Type B pancreatic cell (in vitro differentiated cells): ENCODE results near the gene COL23A1. TPM values are rescaled to one million over a fixed set of nuclear protein-coding genes. Genes with fewer than 3 reads are reported as not detected.

ENCODE experiments used
- DNase-seq: peaks from one replicate; pipeline ENCODE4 v3.0.0; 2021; ENCODE audit warnings: mixed read lengths; ENCODE audit not compliant: unreplicated experiment; ENCODE audit errors: extremely low spot score
- H3K27ac Mint-ChIP-seq: 2 replicates; pipeline ENCODE4 v1.8.0; 2021; ENCODE audit warnings: mild to moderate bottlenecking, mixed read lengths
- H3K27me3 Mint-ChIP-seq: 2 replicates; pipeline ENCODE4 v1.8.0; 2021; ENCODE audit warnings: mixed read lengths
- H3K36me3 Mint-ChIP-seq: 2 replicates; pipeline ENCODE4 v1.8.0; 2021; ENCODE audit warnings: mixed read lengths
- H3K4me1 Mint-ChIP-seq: one replicate; pipeline ENCODE4 v1.8.0; 2021; ENCODE audit warnings: mixed read lengths; ENCODE audit not compliant: unreplicated experiment
- H3K4me3 Mint-ChIP-seq: 2 replicates; pipeline ENCODE4 v1.8.0; 2021; ENCODE audit warnings: mild to moderate bottlenecking, mixed read lengths
- H3K9me3 Mint-ChIP-seq: 2 replicates; pipeline ENCODE4 v1.8.0; 2021; ENCODE audit warnings: mixed read lengths
- total RNA-seq: library from RNA; stranded (reverse); gene quantifications from 2 replicates; pipeline ENCODE4 v1.2.1, GENCODE V29; 2021; ENCODE audit warnings: low replicate concordance
- TF ChIP-seq, protein P1 (sequence below): fragments of 200-600 bp; sonication (generic); conservative IDR thresholded peaks from 2 replicates; pipeline ENCODE4 v1.5.0; 2021; ENCODE audit warnings: antibody characterized with exemption, mild to moderate bottlenecking

The COL23A1 gene
- total RNA-seq, 1 donor from 2014 or later, result 15.5 TPM

DNA sequence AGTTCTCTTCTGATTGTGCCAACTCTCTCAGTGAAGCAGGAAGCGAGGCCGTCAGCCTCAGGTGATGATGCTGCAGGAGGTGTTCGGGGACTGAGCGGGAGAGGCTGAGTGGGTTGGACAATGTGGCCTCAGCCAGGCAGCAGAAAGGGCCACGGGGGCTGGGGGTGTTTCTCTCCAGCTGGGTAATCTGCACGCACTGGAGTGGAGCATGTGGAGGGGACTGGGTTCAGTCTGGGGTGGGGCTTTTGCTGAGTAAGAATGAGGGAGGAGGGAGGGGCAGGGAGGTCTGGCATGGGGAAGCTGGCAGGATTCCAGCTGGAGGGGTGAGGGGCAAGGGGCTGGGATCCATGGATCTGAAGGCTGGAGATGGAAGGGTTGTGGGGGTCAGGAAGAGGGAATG, 296.8 kb downstream of the COL23A1 start:
- Mint-ChIP-seq H3K27ac (peak overlapping the region; percentile 19), H3K9me3 (peaks cover 9% of the 10 kb centered on the region), H3K27me3 (peaks cover 24% of the 10 kb centered on the region), H3K36me3 (peaks cover 6% of the 10 kb centered on the region), H3K4me3 (no peak overlapping the region), H3K4me1 (peaks cover 37% of the 10 kb centered on the region)
- DNase-seq, result no peak
- TF ChIP-seq, protein P1, sequence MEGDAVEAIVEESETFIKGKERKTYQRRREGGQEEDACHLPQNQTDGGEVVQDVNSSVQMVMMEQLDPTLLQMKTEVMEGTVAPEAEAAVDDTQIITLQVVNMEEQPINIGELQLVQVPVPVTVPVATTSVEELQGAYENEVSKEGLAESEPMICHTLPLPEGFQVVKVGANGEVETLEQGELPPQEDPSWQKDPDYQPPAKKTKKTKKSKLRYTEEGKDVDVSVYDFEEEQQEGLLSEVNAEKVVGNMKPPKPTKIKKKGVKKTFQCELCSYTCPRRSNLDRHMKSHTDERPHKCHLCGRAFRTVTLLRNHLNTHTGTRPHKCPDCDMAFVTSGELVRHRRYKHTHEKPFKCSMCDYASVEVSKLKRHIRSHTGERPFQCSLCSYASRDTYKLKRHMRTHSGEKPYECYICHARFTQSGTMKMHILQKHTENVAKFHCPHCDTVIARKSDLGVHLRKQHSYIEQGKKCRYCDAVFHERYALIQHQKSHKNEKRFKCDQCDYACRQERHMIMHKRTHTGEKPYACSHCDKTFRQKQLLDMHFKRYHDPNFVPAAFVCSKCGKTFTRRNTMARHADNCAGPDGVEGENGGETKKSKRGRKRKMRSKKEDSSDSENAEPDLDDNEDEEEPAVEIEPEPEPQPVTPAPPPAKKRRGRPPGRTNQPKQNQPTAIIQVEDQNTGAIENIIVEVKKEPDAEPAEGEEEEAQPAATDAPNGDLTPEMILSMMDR, result no peak

DNA sequence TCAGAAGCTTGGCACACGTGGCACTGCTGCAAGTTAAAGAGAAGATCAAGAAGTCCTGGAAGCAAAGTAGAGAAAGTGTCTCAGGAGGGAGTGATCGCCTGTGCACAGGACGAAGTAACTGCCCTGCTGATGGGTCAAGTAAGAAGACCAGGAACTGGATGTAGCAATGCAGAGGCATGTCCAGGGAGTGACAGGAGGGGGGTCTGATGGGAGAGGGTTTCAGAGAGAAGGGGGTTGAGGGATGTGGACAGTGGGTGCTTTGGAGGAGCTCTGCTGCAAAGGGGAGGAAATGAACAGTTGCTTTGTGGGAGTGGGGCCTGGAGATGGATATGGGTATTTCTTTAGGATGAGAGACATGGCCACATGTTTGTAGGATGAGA, 297.4 kb downstream of the COL23A1 start:
- peaks cover 9% of the 10 kb centered on the region for H3K9me3 Mint-ChIP-seq
- peaks cover 42% of the 10 kb centered on the region for H3K4me1 Mint-ChIP-seq

DNA sequence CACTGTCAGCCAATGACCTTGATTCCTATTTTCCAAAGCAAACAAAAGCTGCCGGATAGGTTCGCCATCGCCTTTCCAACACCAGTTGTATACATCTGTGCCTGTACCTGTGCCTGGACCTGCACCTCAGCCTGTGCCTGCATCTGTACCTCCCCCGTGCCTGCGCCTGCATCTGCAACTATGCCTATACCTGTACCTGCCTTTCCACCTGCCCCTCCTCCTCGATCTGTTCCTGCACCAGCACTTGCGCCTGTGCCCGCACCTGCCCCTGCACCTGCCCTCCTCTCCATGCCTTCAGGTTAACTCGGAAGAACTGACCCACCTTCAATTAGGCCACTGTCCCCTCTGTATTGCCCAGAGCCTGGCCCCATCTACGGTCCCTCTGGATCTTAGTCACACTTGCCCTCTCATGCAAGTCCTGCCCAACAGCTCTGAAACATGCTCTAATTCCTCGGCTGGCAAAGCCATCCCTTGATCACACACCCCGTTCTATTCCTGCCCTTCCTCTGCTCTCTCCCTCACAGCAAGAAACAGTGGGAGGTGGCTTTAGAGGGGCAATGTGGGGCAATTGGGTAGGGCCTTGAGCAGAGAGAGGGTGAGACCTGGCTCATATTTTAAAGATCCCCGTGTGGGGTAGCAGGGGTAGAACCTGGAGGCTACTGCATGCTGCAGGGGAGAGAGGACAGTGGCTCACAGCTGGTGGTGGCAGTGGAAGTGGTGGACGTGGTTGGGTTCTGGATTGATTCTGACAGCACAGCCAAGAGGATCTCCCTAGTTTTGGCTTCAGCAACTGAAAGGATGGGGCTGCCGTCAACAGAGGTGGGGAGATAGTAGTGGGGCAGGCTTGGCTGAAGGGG, 298.0 kb downstream of the COL23A1 start:
- no peak overlapping the region for H3K4me3 Mint-ChIP-seq
- TF ChIP-seq, protein P1, result no peak
- no peak for DNase-seq
- peaks cover 49% of the 10 kb centered on the region for H3K4me1 Mint-ChIP-seq
- peaks cover 9% of the 10 kb centered on the region for H3K9me3 Mint-ChIP-seq
- H3K27ac Mint-ChIP-seq, result no peak overlapping the region
- H3K36me3 Mint-ChIP-seq, result peaks cover 6% of the 10 kb centered on the region
- peaks cover 32% of the 10 kb centered on the region for H3K27me3 Mint-ChIP-seq

More for the DNA sequence above, 297.4 kb downstream of the COL23A1 start:
- peaks cover 27% of the 10 kb centered on the region for H3K27me3 Mint-ChIP-seq
- peak overlapping the region; percentile 19 for H3K27ac Mint-ChIP-seq
- peaks cover 6% of the 10 kb centered on the region for H3K36me3 Mint-ChIP-seq
- DNase-seq, result no peak
- H3K4me3 Mint-ChIP-seq, result no peak overlapping the region
- TF ChIP-seq, protein P1, result no peak

DNA sequence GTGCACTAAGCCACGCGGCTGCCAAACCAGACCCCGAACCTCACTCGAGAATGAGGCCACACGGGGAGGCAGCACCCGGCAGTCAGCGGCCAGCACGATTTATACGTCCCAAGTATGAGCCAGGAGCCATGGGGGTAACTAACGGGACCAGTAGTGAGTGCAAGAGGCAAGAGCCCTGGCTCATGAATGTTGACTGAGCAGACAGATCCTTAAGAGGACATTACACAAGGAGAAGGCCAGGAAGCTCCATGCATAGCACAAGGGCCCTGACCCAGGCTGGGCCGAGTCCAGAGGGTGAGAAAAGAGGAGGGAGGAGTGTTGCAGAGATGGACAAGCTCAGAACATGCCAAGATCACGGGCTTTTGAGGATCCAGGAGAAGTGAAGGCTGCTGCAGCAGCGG, 299.0 kb downstream of the COL23A1 start:
- peaks cover 6% of the 10 kb centered on the region for H3K36me3 Mint-ChIP-seq
- TF ChIP-seq, protein P1, result no peak
- no peak for DNase-seq
- peaks cover 9% of the 10 kb centered on the region for H3K9me3 Mint-ChIP-seq
- peaks cover 34% of the 10 kb centered on the region for H3K27me3 Mint-ChIP-seq
- H3K4me3 Mint-ChIP-seq, result no peak overlapping the region
- no peak overlapping the region for H3K27ac Mint-ChIP-seq
- peaks cover 49% of the 10 kb centered on the region for H3K4me1 Mint-ChIP-seq

DNA sequence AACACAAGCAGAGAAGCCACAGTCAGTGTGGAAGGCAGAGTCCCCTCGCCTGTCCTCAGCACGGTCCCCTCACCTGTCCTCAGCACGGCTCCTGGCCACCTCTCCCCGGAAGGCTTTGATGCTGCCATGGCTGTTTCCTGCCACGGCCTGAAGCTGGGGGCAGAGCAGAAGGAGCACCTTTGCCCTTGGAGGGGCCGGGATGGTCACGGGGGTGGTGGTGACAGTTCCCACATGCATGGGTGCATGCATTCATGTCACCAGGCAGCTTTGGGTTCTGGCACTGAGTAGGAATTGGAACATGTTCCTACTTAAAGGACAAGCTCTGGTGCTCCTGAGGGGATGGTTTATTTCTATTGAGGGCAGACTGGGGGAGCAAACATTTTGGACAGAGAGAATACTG, 299.8 kb downstream of the COL23A1 start:
- Mint-ChIP-seq H3K4me3 (no peak overlapping the region), H3K9me3 (peaks cover 4% of the 10 kb centered on the region), H3K36me3 (peaks cover 4% of the 10 kb centered on the region), H3K27ac (no peak overlapping the region), H3K4me1 (peaks cover 49% of the 10 kb centered on the region), H3K27me3 (peaks cover 34% of the 10 kb centered on the region)
- no peak for DNase-seq
- TF ChIP-seq, protein P1, result no peak
